Stimulated activated CD4-positive, alpha-beta T cell treated with anti-CD3 and anti-CD28 coated beads, Interleukin-12 subunit alpha, Interleukin-12 subunit beta, amount 100 ng/mL, for 48 hours (primary cell): ENCODE measurements around the gene PTAR1.
"Not testable (repeated sequence)": the region's sequence is repeated elsewhere in the genome, so short reads cannot be mapped to it uniquely, and the experiment has no call there.

Experiments used
- DNase-seq, 3 donors: peaks; one replicate each; pipeline ENCODE4 v3.0.0-alpha.2; 2020; ENCODE audit warnings: low read depth in 2 of 3, low spot score in 1 of 3

Gene PTAR1

DNA sequence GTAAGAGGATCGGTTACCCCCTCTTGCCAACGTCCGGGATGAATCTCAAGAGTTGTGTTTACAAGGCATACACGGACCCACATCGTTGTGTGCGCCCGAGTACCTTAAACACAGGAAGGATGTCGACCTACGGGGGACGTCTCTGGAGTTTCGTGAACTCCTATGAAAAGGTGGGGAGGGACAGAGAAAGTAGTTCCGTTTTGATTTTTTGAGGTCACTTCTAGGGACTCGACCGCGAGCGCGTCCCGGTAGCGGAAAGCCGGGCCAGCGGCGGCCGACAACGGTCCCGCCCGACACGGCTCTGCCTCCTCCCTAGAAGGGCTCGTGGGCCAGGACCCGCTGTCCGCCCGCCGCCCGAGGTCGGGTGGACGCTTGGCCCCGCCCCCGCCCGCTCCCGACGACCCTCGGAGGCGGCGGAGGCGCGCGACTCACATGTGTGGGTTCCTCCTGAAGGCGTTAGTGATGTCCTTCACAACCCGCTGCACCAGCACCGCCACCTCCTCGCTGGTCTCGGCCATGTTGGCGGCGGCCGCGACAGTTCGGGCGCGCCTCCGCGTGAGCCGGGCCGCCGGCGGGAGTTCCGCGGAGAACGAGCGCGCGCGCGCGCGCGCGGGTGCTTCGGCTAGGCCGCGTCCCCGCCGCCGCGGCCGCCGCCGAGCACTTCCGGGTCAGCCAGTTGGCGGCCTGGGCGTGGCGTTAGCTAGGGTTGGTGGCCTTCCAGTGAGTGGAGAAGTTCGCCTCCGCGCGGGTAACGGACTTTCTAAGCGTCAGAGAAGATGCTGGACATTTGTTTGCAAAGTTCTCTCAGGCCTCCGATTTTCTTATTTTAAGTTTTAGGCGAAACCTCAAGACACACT lies at the start of gene PTAR1:
Gene PTAR1 (minus strand): TSS at position 591 of the 857 bp plus-strand sequence. CDS start 73 bp downstream, at position 518.
- DNase-seq: peak; percentile 80 to 88 (median 84)

DNA sequence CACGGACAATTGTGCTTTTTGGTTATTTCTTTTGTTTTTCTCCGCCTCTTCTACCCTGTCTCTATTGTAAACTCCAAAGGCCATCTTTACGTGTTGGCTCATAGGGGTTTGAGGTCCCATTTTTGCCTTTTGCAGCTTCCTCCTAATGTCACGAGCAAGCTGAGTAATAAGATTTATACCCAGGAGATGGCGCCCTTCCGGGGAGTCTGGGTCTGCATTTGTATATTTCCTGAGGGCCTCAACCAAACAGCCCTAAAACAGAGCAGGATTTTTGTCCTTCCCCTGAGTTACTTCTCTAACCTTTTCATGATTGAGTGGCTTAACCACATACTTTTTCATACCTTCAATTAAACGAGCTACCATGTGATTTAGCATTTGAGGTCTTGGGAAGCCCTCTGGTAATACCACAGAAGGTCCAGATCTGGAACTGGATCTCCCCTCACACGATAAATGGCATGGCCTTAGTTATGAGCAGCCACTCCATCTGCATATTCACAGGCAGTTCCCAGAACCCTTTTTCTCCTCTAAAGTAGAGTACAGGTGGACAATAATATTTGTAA lies 49.6 kb upstream of the PTAR1 start:
- peak in 2 of 3 donors; percentile 10 to 26 for DNase-seq

DNA sequence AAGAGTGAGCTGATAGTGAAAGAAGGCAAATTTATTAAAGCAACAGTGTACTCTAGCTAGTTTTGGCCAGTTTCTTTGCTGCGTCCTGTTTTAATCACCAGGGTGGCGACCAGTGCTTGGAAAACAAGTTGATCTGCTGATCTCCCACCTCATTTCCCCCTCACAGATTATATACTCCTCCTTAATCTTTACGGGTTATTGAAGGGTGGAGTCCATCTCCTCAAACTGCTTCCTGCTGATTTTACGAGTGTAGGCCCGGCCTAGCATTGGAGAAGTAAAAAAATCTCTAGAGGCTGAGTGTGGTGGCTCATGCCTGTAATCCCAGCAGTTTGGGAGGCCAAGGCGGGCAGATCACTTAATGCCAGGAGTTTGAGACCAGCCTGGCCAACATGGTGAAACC lies 46.8 kb upstream of the PTAR1 start:
- DNase-seq: no peak

DNA sequence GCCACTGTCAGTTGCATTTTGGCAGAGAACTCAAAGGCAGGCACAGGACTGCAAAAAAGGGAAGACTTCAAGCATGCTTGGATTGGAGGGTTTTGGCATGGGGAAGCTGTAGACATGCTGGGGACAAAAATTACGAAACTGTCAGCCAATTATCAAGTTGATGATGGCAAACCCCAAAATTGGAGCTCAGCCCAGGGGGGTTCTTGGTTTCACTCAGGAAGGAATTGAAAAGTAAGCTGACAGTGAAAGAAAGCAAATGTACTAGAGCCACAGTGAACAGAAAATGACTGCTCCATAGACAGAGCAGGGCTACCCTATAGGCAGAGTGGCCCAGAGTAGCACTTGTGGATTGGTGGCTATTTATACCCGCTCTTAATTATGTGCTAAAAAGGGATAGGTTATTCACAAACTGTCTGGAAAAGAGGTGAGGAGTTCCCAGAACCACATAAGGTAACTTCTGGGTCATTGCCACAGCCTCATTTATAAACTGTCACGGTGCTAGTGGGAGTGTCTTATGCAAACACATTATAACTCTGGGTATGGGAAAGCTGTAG lies 46.2 kb upstream of the PTAR1 start:
- DNase-seq: no peak

DNA sequence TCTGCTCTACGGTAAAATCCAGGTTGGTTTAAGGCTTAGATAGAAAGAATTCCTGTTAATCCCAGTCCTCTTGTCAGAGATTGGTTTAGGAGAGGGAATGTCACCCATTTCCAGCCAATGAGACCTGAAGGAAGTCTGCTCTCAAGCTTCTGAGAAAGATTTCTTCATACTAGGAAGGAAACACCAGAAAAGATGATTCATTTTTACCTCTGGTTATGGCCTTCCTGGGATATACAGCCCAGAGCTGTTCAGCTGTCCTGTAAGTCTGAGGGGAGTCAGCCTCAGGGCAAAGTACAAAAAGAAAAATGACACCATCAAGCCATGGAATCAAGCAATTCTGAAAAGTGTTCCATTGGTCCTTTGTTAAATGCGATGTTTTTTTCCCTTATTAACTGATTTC lies 42.2 kb upstream of the PTAR1 start:
- DNase-seq: no peak

GRCh38 chr9:69800027-69800426 lies 40.2 kb upstream of the PTAR1 start:
- DNase-seq: not testable (repeated sequence)

- not testable (repeated sequence) for DNase-seq
These were observed 39.7 kb upstream of the PTAR1 start for GRCh38 chr9:69799521-69799920.

DNA sequence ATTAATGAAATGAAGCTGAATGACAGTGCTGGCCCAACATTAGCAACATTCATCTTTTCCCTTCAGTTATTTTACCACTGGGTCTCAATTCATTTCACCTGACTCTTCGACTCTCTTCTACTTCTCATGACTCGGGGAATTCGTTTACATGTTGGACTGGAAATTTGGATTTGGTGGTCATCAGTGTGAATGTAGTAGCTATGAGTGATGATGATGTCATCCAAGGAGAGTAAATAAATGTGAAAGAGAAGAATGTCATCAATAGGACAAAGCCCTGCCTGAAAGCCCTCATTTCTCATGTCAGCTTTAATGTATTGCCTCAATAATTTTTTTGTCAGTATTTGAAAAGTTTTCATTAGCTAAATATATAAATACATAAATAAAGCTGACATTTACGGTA lies 38.9 kb upstream of the PTAR1 start:
- no peak for DNase-seq

DNA sequence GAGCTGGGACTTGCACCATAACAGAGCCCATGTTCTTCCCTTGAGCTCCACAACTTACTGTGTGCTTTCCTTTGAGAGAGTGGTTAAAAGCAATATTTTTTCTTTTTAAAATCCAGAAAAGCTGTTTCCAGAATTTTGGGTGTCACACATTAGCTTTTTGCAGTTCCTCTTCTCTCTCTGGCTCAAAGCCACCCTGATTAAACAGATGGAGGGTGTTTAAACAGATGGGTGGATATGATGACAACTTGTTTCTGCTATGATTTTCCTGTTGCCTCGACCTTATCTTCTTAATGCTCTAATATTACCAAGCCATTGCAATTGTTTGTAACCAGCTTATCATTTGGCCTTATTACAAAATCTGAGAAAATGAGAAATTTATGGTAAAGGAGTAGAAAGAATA lies 37.9 kb upstream of the PTAR1 start:
- DNase-seq: no peak

GRCh38 chr9:69794356-69794755 lies 34.5 kb upstream of the PTAR1 start:
- DNase-seq: no peak

- DNase-seq: no peak
These were observed 25.9 kb upstream of the PTAR1 start for GRCh38 chr9:69785757-69786156.

DNA sequence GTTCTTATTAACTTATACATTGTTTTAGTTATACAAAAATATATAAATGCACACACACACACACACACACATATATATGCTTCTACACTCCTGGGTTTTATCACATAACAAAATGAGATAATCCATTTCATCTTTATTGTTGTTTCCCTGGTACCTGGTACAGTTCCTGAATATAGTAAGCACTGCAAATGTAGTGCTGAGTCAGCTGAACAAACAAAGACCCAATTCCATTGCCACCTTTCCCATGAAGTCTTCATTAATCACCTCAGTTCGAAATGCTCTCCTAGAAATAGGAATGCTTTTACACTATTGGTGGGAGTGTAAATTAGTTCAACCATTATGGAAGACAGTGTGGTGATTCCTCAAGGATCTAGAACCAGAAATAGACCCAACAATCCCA lies 13.4 kb upstream of the PTAR1 start:
- DNase-seq: no peak

GRCh38 chr9:69771775-69772418 lies 12.1 kb upstream of the PTAR1 start:
- DNase-seq: no peak

- DNase-seq: no peak
These were observed 8.9 kb upstream of the PTAR1 start for GRCh38 chr9:69768716-69769115.

GRCh38 chr9:69768101-69768500 lies 8.3 kb upstream of the PTAR1 start:
- no peak for DNase-seq

GRCh38 chr9:69763862-69764261 lies 4.1 kb upstream of the PTAR1 start:
- DNase-seq: not testable (repeated sequence)

DNA sequence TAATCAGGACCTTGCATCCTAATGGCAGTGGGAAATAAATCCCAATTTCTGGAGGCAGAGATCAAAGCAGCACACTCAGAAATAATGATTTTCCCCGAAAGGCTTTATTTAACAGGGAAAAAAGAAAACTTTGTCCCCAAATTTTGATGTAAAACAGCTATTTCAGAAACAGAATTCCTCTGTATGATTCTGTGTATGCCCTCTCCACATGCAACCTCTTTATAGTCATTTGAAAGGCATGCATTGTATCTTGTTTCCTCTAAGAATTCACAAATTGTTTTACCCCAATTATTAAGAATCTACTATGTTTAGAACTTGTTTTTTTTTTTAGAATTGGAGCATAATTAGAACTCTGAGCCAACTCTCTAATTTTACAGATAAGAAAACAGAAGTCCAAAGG lies 2.7 kb upstream of the PTAR1 start:
- no peak for DNase-seq

DNA sequence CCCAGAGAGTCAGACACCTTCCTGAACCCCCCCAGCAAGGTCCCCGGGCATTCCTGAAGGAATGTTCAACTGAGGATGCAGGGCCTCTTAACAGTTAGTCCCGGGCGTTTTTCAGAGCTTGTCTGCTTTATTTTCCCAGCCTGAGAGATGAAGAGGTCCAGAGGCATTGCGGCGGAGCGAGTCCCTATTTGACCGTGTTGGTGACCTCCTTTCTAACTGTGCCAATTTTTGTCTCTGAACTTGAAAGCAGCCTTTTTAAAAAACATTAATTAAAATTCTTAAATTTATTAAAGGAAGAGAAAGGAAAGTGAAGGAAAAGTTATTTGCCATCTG lies 433 bp upstream of the PTAR1 start:
- no peak for DNase-seq

- no peak for DNase-seq
These were observed 790 bp downstream of the PTAR1 start for GRCh38 chr9:69759021-69759420.

- DNase-seq: no peak
These were observed 1.7 kb downstream of the PTAR1 start for GRCh38 chr9:69757996-69758675.

GRCh38 chr9:69755205-69755604 lies 4.6 kb downstream of the PTAR1 start:
- DNase-seq: no peak

GRCh38 chr9:69753830-69754229 lies 6.0 kb downstream of the PTAR1 start:
- no peak for DNase-seq
